HG02588 (cell line): ENCODE measurements around the gene TMED10.

Source experiments
- ATAC-seq: cut with Tn5 transposase; IDR thresholded peaks from one replicate; pipeline ENCODE4 v1.9.1; 2021; ENCODE audit warnings: mild to moderate bottlenecking, moderate library complexity; ENCODE audit not compliant: unreplicated experiment

Gene TMED10

GRCh38 chr14:75091251-75091650 lies 85.2 kb downstream of the TMED10 start:
- no peak for ATAC-seq

GRCh38 chr14:75090353-75090752 lies 86.1 kb downstream of the TMED10 start:
- no peak for ATAC-seq

GRCh38 chr14:75088566-75089373 lies 87.6 kb downstream of the TMED10 start:
- no peak for ATAC-seq

DNA sequence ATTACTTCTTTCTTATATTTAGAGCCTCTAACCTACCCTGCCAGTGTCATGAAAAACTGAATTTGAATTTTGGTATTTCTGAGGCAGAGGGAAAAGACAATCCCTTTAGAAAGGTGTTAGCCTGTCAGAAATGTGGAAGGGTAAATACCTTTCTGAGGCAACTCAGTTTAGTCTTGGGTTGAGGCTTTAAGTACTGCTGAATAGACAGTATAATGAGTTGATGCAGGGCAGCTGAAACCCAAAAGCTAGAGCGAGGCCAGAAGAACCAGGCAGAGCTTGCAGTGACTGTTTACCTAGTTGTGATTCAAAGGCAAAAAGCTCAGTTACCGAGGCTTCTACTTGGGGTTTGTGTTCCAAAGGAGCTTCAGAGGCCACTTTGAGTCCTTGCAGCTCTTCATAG lies 88.3 kb downstream of the TMED10 start:
- no peak for ATAC-seq

- no peak for ATAC-seq
Observed at GRCh38 chr14:75084513-75084912, 91.9 kb downstream of the TMED10 start.

DNA sequence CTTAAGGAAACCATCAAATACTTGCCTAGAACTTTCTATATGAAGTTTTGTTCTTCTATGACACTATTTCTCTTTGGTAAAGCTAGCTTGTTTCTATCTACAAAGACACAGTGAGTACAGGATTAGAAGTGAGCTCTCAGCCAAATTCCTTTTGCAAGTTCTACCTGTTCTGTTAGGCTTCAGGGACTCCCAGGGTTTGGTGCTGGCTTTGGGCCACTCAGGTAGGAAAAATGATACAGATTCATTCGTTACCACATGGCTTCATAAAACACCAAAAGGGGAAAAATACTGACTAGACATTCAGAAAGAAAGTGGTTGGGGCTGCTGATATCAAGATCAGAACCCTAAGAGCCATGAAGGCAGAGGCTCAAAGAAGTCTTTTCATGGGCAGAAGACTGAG lies 93.1 kb downstream of the TMED10 start:
- ATAC-seq, result no peak

GRCh38 chr14:75081660-75082229 lies 94.7 kb downstream of the TMED10 start:
- ATAC-seq, result no peak
